ENCODE measurements around the gene ULBP1. TPM values are rescaled to one million over a fixed set of nuclear protein-coding genes. Genes with fewer than 3 reads are reported as not detected.

The ULBP1 gene
- total and polyA plus RNA-seq, 2 experiments from 2014 or later = 0.27 TPM

DNA sequence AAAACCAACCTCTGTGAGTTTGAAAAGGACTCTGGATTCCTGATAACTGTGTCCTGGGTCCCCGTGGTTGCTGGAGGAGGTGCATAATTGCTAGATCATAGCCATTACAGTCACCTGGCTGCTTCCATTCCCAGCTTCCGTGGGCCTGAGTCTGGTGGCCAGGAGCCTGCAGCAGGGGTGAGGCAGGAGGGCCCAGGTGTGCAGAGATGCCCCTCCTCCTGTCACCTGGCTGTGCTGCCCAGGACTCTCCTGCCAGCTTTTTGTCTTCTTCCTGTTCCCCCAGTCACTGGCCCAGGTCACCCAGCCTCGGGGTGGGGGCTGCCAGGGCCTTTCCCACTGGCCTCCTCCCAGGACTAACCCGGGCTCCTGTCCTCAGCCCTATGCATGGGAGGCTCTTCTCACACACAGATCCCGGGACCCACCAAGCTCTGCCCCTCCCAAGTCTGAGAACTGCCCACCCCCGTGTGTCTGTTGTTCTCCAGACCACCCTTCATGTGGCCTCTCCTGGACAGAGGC is 31.6 kb downstream of the ULBP1 start:
- 71% methylated on average over 6 of the region's 6 CpGs for WGBS (ENCODE audit: low lambda C conversion rate, missing lambda C conversion rate)
- no peak overlapping the region for H3K4me3 ChIP-seq
- H4K20me1 ChIP-seq (ENCODE audit: insufficient read depth, poor library complexity, severe bottlenecking) = no peaks in the 10 kb centered on the region
- H3K27ac ChIP-seq = no peak overlapping the region
- H3K79me2 ChIP-seq = no peaks in the 10 kb centered on the region
- TF ChIP-seq, protein P1, sequence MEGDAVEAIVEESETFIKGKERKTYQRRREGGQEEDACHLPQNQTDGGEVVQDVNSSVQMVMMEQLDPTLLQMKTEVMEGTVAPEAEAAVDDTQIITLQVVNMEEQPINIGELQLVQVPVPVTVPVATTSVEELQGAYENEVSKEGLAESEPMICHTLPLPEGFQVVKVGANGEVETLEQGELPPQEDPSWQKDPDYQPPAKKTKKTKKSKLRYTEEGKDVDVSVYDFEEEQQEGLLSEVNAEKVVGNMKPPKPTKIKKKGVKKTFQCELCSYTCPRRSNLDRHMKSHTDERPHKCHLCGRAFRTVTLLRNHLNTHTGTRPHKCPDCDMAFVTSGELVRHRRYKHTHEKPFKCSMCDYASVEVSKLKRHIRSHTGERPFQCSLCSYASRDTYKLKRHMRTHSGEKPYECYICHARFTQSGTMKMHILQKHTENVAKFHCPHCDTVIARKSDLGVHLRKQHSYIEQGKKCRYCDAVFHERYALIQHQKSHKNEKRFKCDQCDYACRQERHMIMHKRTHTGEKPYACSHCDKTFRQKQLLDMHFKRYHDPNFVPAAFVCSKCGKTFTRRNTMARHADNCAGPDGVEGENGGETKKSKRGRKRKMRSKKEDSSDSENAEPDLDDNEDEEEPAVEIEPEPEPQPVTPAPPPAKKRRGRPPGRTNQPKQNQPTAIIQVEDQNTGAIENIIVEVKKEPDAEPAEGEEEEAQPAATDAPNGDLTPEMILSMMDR (IDR thresholded peaks at IDR 0.05; ENCODE audit: poor library complexity) = no peak
- no peak for TF ChIP-seq EZH2phosphoT487 (IDR thresholded peaks at IDR 0.05; ENCODE audit: low read depth, severe bottlenecking, unreplicated experiment)
- no peak for DNase-seq (ENCODE audit: low spot score)
- H3K27me3 ChIP-seq = peaks cover 58% of the 10 kb centered on the region
- no peaks in the 10 kb centered on the region for H3K36me3 ChIP-seq (replicated peaks; ENCODE audit: insufficient read depth, low read depth)
- no peaks in the 10 kb centered on the region for H3K9me2 ChIP-seq (replicated peaks; ENCODE audit: insufficient read depth)
- peaks cover 10% of the 10 kb centered on the region for H3K4me1 ChIP-seq (ENCODE audit: insufficient read depth)
- no peaks in the 10 kb centered on the region for H3K9me3 ChIP-seq (ENCODE audit: low read depth)
- H3K4me2 ChIP-seq = no peak overlapping the region
- H2AFZ ChIP-seq = no peak overlapping the region

DNA sequence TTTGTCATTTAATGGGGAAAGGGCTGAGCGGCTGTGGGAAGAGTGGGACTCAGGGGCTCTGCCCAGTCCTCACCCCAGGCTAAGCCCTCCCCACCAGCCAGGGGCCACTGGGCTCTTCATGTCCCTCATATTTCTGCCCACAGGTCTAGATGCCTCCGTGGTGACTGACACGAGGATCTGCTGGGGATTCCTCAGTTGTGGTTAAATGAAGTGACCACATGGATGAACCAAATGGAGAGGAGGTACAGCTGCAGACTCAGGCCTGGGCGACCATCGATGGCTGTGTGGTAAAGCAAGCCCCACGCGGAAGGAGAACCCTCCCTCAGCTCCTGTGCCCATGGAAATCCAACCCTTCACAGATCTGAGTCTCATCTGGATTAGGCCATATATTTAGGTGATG is 32.2 kb downstream of the ULBP1 start:
- Histone ChIP-seq H2AFZ (no peak overlapping the region), H3K36me3 (replicated peaks; ENCODE audit: insufficient read depth, low read depth) (no peaks in the 10 kb centered on the region), H3K9me3 (ENCODE audit: low read depth) (no peaks in the 10 kb centered on the region), H3K4me1 (ENCODE audit: insufficient read depth) (peaks cover 3% of the 10 kb centered on the region), H4K20me1 (ENCODE audit: insufficient read depth, poor library complexity, severe bottlenecking) (no peaks in the 10 kb centered on the region), H3K4me2 (no peak overlapping the region), H3K27ac (no peak overlapping the region), H3K4me3 (no peak overlapping the region), H3K9me2 (replicated peaks; ENCODE audit: insufficient read depth) (no peaks in the 10 kb centered on the region), H3K79me2 (no peaks in the 10 kb centered on the region), H3K27me3 (peaks cover 52% of the 10 kb centered on the region)
- WGBS (ENCODE audit: low lambda C conversion rate, missing lambda C conversion rate) = 85% methylated on average over 7 of the region's 7 CpGs
- no peak for TF ChIP-seq EZH2phosphoT487 (IDR thresholded peaks at IDR 0.05; ENCODE audit: low read depth, severe bottlenecking, unreplicated experiment)
- TF ChIP-seq, protein P1 (IDR thresholded peaks at IDR 0.05; ENCODE audit: poor library complexity) = no peak
- TF ChIP-seq EZH2 (IDR thresholded peaks at IDR 0.05; ENCODE audit: borderline replicate concordance) = no peak
- no peak for DNase-seq (ENCODE audit: low spot score)

DNA sequence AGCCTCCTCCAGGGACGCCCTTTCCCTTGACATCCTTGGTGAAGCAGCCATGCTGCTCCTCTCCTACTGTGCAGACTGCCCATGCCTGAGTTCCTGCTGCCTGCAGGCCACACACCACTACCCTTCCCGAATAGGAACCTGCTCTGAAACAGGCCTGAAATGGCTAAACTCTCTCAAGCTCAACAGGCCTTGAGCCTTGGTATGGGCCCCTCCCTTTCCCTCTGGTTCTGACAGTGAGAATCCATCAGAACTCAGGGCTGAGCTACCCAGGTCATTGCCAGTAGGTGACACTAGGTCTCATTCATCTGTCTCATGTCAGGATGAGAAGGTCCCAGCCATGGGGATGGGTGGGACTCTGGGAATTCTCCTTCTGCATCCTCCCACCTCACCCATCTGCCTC is 35.9 kb downstream of the ULBP1 start:
- Histone ChIP-seq H3K4me2 (no peak overlapping the region), H3K27me3 (peaks cover 21% of the 10 kb centered on the region), H3K9me2 (replicated peaks; ENCODE audit: insufficient read depth) (no peaks in the 10 kb centered on the region), H3K36me3 (replicated peaks; ENCODE audit: insufficient read depth, low read depth) (no peaks in the 10 kb centered on the region), H3K79me2 (no peaks in the 10 kb centered on the region), H3K4me3 (no peak overlapping the region), H3K27ac (no peak overlapping the region), H4K20me1 (ENCODE audit: insufficient read depth, poor library complexity, severe bottlenecking) (no peaks in the 10 kb centered on the region), H2AFZ (no peak overlapping the region), H3K9me3 (ENCODE audit: low read depth) (no peaks in the 10 kb centered on the region), H3K4me1 (ENCODE audit: insufficient read depth) (no peaks in the 10 kb centered on the region)
- 86% methylated on average over 2 of the region's 2 CpGs for WGBS (ENCODE audit: low lambda C conversion rate, missing lambda C conversion rate)
- TF ChIP-seq, protein P1 (IDR thresholded peaks at IDR 0.05; ENCODE audit: poor library complexity) = no peak
- TF ChIP-seq EZH2 (IDR thresholded peaks at IDR 0.05; ENCODE audit: borderline replicate concordance) (no peak), EZH2phosphoT487 (IDR thresholded peaks at IDR 0.05; ENCODE audit: low read depth, severe bottlenecking, unreplicated experiment) (no peak)
- DNase-seq (ENCODE audit: low spot score) = no peak

Data from hepatocyte (in vitro differentiated cells).